IgD-negative memory B cell (primary cell): ENCODE data around the gene ESR2. TPM values are rescaled to one million over a fixed set of nuclear protein-coding genes. Genes with fewer than 3 reads are reported as not detected.
A peak's percentile ranks its signal among the peaks of the same experiment; 100 is the strongest.
"Not testable (repeated sequence)": the region's sequence is repeated elsewhere in the genome, so short reads cannot be mapped to it uniquely, and the experiment has no call there.

Experiments
- H3K27ac Mint-ChIP-seq, 3 donors: one replicate each; pipeline ENCODE4 v1.8.0; 2020 to 2022; ENCODE audit warnings: mild to moderate bottlenecking in 3 of 3, mixed read lengths in 3 of 3, moderate library complexity in 1 of 3
- H3K27me3 Mint-ChIP-seq: one replicate; pipeline ENCODE4 v1.8.0; 2021; ENCODE audit warnings: mixed read lengths
- H3K36me3 Mint-ChIP-seq: one replicate; pipeline ENCODE4 v1.8.0; 2020; ENCODE audit warnings: mild to moderate bottlenecking, mixed read lengths
- H3K4me1 Mint-ChIP-seq, 3 donors: one replicate each; pipeline ENCODE4 v1.8.0; 2020 to 2022; ENCODE audit warnings: mixed read lengths in 3 of 3, mild to moderate bottlenecking in 1 of 3
- H3K4me3 Mint-ChIP-seq, 4 donors: one replicate each; pipeline ENCODE4 v1.8.0; 2020 to 2022; ENCODE audit warnings: mild to moderate bottlenecking in 4 of 4, mixed read lengths in 4 of 4, moderate library complexity in 3 of 4
- H3K9me3 Mint-ChIP-seq, 3 donors: one replicate each; pipeline ENCODE4 v1.8.0; 2020 to 2021; ENCODE audit warnings: mixed read lengths in 3 of 3, mild to moderate bottlenecking in 1 of 3
- polyA plus RNA-seq: library from polyadenylated mRNA; unstranded; fragments of 300-500 nt; fragmentation: Illumina TruSeq; gene quantifications from one replicate; pipeline ENCODE4 v1.2.3, GENCODE V29; 2021

ESR2 gene
- polyA plus RNA-seq, 1 donor from 2014 or later, result 1.3 TPM

DNA sequence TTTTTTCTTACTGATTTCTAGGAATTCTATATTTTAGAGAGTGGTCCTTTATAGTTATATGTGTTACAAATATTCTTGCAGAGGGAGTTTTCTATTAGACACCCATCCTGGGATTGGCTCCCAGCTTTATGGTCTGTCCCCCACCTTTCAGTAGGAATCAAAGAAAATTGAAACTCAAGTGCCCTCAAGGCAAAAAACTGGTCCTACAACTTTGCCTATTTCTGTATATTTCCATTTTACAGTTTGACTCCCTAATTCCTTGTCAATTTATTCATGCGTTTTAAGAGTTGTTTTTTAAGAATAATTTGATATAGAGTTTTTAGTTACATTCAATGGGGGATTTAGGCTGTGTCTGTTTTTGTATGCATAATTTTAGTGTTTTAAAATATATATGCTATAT lies 232.5 kb downstream of the ESR2 start:
- Mint-ChIP-seq H3K9me3 (peaks cover 0 to 2% (median 0%) of the 10 kb centered on the region in 3 donors), H3K36me3 (peaks cover 4% of the 10 kb centered on the region), H3K4me1 (no peaks in the 10 kb centered on the region), H3K27me3 (no peaks in the 10 kb centered on the region), H3K27ac (no peak overlapping the region), H3K4me3 (no peak overlapping the region)

DNA sequence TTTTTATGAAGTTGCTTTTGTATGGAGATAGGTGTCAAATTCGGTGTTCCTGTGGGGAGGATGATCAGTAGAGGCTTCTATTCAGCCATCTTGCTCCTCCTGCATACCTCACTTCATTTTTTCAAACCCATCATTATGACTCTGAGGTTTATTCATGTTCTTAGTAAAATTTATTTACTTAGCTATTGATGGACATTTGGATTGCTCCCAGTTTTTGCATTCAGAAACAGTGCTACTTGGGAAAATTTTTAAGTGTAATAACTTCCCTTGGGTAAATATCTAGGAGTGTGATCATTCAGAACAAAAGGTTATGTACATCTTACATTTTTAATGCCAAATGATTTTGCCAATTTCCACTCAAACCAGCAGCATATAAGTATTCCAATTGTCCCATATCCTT lies 233.1 kb downstream of the ESR2 start:
- Mint-ChIP-seq H3K4me3 (no peak overlapping the region), H3K27me3 (no peaks in the 10 kb centered on the region), H3K4me1 (no peaks in the 10 kb centered on the region), H3K9me3 (peaks cover 0 to 2% (median 0%) of the 10 kb centered on the region in 3 donors), H3K27ac (no peak overlapping the region), H3K36me3 (peaks cover 4% of the 10 kb centered on the region)

DNA sequence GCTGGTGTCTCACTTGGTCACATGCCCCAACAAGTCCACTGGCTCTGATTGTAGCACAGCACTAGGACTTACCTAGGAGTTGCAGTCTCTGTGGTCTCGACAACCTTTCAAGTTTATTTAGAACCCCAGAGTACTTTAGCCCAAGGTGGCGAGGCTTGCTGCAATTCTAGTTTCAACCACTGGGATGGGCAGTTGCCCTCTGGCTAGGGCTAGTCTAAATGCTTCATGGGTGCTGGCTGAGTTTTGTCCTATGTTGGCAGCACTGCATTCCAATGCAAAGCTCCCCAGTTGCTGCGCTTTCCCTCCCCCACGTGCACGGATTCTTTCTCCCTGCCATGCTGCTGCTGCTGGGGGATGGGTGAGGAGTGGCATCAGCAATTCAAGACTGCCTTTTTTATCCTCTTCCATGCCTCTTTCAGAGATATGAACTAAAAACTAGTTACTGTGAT lies 233.5 kb downstream of the ESR2 start:
- peaks cover 0 to 2% (median 0%) of the 10 kb centered on the region in 3 donors for H3K9me3 Mint-ChIP-seq
- peaks cover 4% of the 10 kb centered on the region for H3K36me3 Mint-ChIP-seq
- no peak overlapping the region for H3K27ac Mint-ChIP-seq
- no peak overlapping the region for H3K4me3 Mint-ChIP-seq
- no peaks in the 10 kb centered on the region for H3K27me3 Mint-ChIP-seq
- no peaks in the 10 kb centered on the region for H3K4me1 Mint-ChIP-seq

GRCh38 chr14:64060199-64060545 lies 234.0 kb downstream of the ESR2 start:
- Mint-ChIP-seq H3K36me3 (peaks cover 4% of the 10 kb centered on the region), H3K27me3 (no peaks in the 10 kb centered on the region), H3K4me1 (no peaks in the 10 kb centered on the region), H3K27ac (no peak overlapping the region), H3K9me3 (peaks cover 0 to 2% (median 0%) of the 10 kb centered on the region in 3 donors), H3K4me3 (no peak overlapping the region)

DNA sequence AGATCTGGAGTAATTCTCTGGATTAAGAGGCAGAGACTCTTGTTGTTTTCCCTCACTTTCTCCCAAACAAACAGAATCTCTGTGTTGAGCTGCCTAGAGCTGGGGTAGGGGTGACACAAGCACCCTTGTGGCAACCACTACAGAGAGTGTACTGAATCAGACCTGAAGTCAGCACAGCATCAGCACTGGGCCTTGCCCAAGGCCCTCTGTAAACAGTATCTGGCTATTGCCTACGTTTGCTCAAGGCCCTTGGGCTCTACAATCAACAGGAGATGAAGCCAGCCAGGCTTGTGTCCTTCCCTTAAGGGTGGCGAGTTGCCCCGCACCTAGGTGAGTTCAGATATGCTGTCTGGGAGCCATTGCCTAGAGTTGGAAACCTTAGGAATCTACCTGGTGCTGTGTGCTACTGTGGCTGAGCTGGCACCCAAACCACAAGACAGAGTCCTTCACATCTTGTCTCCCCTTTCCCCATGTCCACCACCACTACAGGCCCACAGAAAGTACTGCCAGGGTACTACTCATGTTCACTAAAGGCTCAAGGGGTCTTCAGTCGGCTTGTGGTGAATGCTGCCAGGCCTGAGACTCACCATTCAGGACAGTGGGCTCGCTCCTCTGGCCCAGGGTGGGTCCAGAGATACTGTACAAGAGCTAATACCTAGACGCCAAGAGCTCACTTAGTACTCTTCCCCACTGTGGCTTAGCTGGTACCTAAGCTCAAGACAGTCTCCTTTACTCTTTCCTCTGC lies 234.5 kb downstream of the ESR2 start:
- Mint-ChIP-seq H3K4me3 (no peak overlapping the region), H3K27me3 (no peaks in the 10 kb centered on the region), H3K4me1 (peaks cover 0 to under 1% (median 0%) of the 10 kb centered on the region in 3 donors), H3K9me3 (peaks cover 0 to 2% (median 0%) of the 10 kb centered on the region in 3 donors), H3K36me3 (peaks cover 4% of the 10 kb centered on the region), H3K27ac (no peak overlapping the region)

- peaks cover 2% of the 10 kb centered on the region for H3K36me3 Mint-ChIP-seq
- no peak overlapping the region for H3K4me3 Mint-ChIP-seq
These were observed 240.2 kb downstream of the ESR2 start for GRCh38 chr14:64053694-64054669.

DNA sequence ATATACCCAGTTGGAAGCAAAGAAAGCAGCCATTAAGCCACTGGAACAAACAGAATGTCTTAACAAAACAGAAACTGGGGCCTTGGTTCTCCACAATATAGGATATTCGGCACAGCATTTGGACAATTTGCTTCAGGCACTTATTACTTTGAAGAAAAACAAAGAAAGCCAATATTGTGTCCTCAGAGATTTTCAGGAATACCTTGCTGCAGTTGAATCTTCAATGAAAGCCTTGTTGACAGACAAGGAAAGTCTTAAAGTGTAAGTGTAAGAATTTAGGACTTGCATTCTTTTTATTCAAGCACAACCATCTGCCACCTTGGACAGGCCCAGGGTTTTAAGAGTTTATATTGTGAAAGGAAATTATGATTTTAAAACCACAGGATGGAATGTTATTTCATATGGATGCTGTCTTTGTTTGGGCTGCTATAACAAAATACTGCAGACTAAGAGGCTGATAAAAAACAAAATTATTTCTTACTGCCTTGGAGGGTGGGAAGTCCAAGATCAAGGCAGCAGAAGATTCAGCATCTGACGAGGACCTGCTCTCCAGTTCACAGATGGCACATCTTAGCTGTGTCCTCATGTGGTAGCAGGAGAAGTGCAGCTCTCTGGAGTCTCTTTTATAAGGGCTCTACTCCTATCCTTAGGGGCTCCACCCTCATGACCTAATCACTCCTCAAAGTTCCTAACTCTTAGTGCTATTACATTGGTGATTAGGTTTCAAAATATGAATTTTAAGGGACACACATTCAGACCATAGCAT lies 244.4 kb downstream of the ESR2 start:
- no peak overlapping the region for H3K27ac Mint-ChIP-seq
- H3K9me3 Mint-ChIP-seq, result no peaks in the 10 kb centered on the region
- H3K36me3 Mint-ChIP-seq, result peaks cover 2% of the 10 kb centered on the region
- no peaks in the 10 kb centered on the region for H3K27me3 Mint-ChIP-seq
- H3K4me1 Mint-ChIP-seq, result peaks cover 0 to 7% (median 0%) of the 10 kb centered on the region in 3 donors
- H3K4me3 Mint-ChIP-seq, result no peak overlapping the region

More at GRCh38 chr14:64053694-64054669, 240.2 kb downstream of the ESR2 start:
- peaks cover 0 to 2% (median 0%) of the 10 kb centered on the region in 3 donors for H3K9me3 Mint-ChIP-seq
- H3K4me1 Mint-ChIP-seq, result peaks cover 0 to 7% (median 0%) of the 10 kb centered on the region in 3 donors
- H3K27me3 Mint-ChIP-seq, result no peaks in the 10 kb centered on the region
- H3K27ac Mint-ChIP-seq, result peak overlapping the region in 1 of 3 donors; percentile 27

- H3K27me3 Mint-ChIP-seq, result no peaks in the 10 kb centered on the region
- peaks cover 3% of the 10 kb centered on the region for H3K36me3 Mint-ChIP-seq
- H3K9me3 Mint-ChIP-seq, result peaks cover 0 to 9% (median 3%) of the 10 kb centered on the region in 3 donors
- H3K4me1 Mint-ChIP-seq, result no peaks in the 10 kb centered on the region
- H3K27ac Mint-ChIP-seq, result no peak overlapping the region
- H3K4me3 Mint-ChIP-seq, result no peak overlapping the region
These were observed 249.1 kb downstream of the ESR2 start for GRCh38 chr14:64045091-64045490.

- H3K9me3 Mint-ChIP-seq, H3K27ac Mint-ChIP-seq, H3K36me3 Mint-ChIP-seq, H3K4me1 Mint-ChIP-seq, H3K27me3 Mint-ChIP-seq, H3K4me3 Mint-ChIP-seq: not testable (repeated sequence)
These were observed 250.9 kb downstream of the ESR2 start for GRCh38 chr14:64043296-64043695.

- no peak overlapping the region for H3K27ac Mint-ChIP-seq
- no peaks in the 10 kb centered on the region for H3K27me3 Mint-ChIP-seq
- H3K4me3 Mint-ChIP-seq, result no peak overlapping the region
- H3K36me3 Mint-ChIP-seq, result peaks cover 3% of the 10 kb centered on the region
- no peaks in the 10 kb centered on the region for H3K4me1 Mint-ChIP-seq
- peaks cover 0 to 9% (median 3%) of the 10 kb centered on the region in 3 donors for H3K9me3 Mint-ChIP-seq
These were observed 254.1 kb downstream of the ESR2 start for GRCh38 chr14:64040044-64040443.

- H3K4me3 Mint-ChIP-seq, result no peak overlapping the region
- H3K36me3 Mint-ChIP-seq, result peaks cover 1% of the 10 kb centered on the region
- H3K27me3 Mint-ChIP-seq, result no peaks in the 10 kb centered on the region
- no peak overlapping the region for H3K27ac Mint-ChIP-seq
- H3K9me3 Mint-ChIP-seq, result peaks cover 0 to 6% (median 3%) of the 10 kb centered on the region in 3 donors
- no peaks in the 10 kb centered on the region for H3K4me1 Mint-ChIP-seq
These were observed 255.2 kb downstream of the ESR2 start for GRCh38 chr14:64038841-64039542.

- H3K27ac Mint-ChIP-seq, H3K4me1 Mint-ChIP-seq, H3K9me3 Mint-ChIP-seq, H3K4me3 Mint-ChIP-seq, H3K27me3 Mint-ChIP-seq, H3K36me3 Mint-ChIP-seq: not testable (repeated sequence)
These were observed 256.1 kb downstream of the ESR2 start for GRCh38 chr14:64037869-64038745.

GRCh38 chr14:64035143-64035542 lies 259.0 kb downstream of the ESR2 start:
- Mint-ChIP-seq H3K27ac (no peak overlapping the region), H3K4me3 (no peak overlapping the region), H3K36me3 (peaks cover 2% of the 10 kb centered on the region), H3K4me1 (no peaks in the 10 kb centered on the region), H3K9me3 (no peaks in the 10 kb centered on the region), H3K27me3 (no peaks in the 10 kb centered on the region)
